Small intestine (tissue), 7 donors: ENCODE measurements around the gene CAB39L. TPM values are rescaled to one million over a fixed set of nuclear protein-coding genes. Genes with fewer than 3 reads are reported as not detected.

Experiments used
- DNase-seq, 2 donors: peaks; one replicate each; pipeline versions ENCODE4 v3.0.0 to v3.0.0-alpha.2; 2013
- FAIRE-seq: peaks from 2 replicates; lab custom pipeline; 2012; peaks lifted over from hg19 to GRCh38; lab: Jason Lieb, UNC
- H3K27ac ChIP-seq, 3 donors: one replicate each; pipeline ENCODE4 v1.5.1; 2013; ENCODE audit warnings: low read length in 2 of 3, mild to moderate bottlenecking in 2 of 3, control low read depth in 1 of 3, inconsistent platforms in 1 of 3, low read depth in 1 of 3, moderate library complexity in 1 of 3
- H3K27me3 ChIP-seq, 3 donors: one replicate each; pipeline ENCODE4 v1.6.1; 2013; ENCODE audit warnings: low read length in 3 of 3, inconsistent platforms in 1 of 3; ENCODE audit not compliant: control insufficient read depth in 3 of 3, insufficient read depth in 3 of 3
- H3K36me3 ChIP-seq, 3 donors: one replicate each; pipeline ENCODE4 v1.6.1; 2013; ENCODE audit warnings: low read length in 3 of 3, inconsistent platforms in 1 of 3, low read depth in 1 of 3, mild to moderate bottlenecking in 1 of 3, moderate library complexity in 1 of 3; ENCODE audit not compliant: control insufficient read depth in 3 of 3, insufficient read depth in 2 of 3
- H3K4me1 ChIP-seq, 3 donors: one replicate each; pipeline ENCODE4 v1.6.1; 2013; ENCODE audit warnings: low read length in 2 of 3, inconsistent platforms in 1 of 3, low read depth in 1 of 3, mild to moderate bottlenecking in 1 of 3, moderate library complexity in 1 of 3; ENCODE audit not compliant: control insufficient read depth in 3 of 3, insufficient read depth in 2 of 3
- H3K4me3 ChIP-seq, 3 donors: one replicate each; pipeline ENCODE4 v1.5.1; 2013; ENCODE audit warnings: low read length in 3 of 3, control low read depth in 1 of 3, inconsistent platforms in 1 of 3, low read depth in 1 of 3, mild to moderate bottlenecking in 1 of 3, moderate library complexity in 1 of 3
- H3K9me3 ChIP-seq, 2 donors: one replicate each; pipeline ENCODE4 v1.6.1; 2013; ENCODE audit warnings: low read depth in 1 of 2, low read length in 1 of 2; ENCODE audit not compliant: control insufficient read depth in 2 of 2, insufficient read depth in 1 of 2
- WGBS, 3 donors: extraction: QIAGEN DNeasy Blood & Tissue Kit; methylation state at CpG; one replicate each; pipeline ENCODE4 v1.1.7; 2013; 5-methylcytosine and 5-hydroxymethylcytosine counted together
- polyA plus RNA-seq, 4 donors: library from polyadenylated mRNA; stranded (reverse) in 3 of 4; unstranded in 1 of 4; fragments of 200-250 nt in 3 of 4; fragments of 120-200 nt in 1 of 4; gene quantifications; one replicate each; pipeline versions ENCODE4 v1.2.1 to v1.2.3, GENCODE V29; 2013
- donor health status: healthy with polysubstance abuse.
- donor health status: control.
- donor health status: control.
- donor health status: Bipolar disorder and iron deficiency.
- donor health status: healthy.

Gene CAB39L
- polyA plus RNA-seq, 4 donors: 1.6 to 5.6 (median 3.7) TPM

- Histone ChIP-seq H3K27me3 (no peaks in the 10 kb centered on the region), H3K4me1 (no peaks in the 10 kb centered on the region), H3K9me3 (no peaks in the 10 kb centered on the region), H3K27ac (no peak overlapping the region), H3K36me3 (peaks cover 0 to 8% (median 3%) of the 10 kb centered on the region in 3 donors), H3K4me3 (no peak overlapping the region)
- WGBS, 3 donors: 83 to 97% (median 94%) methylated on average over 1 of the region's 1 CpG
- no peak for DNase-seq
- no peak for FAIRE-seq
Observed at GRCh38 chr13:49287995-49288394, 155.9 kb downstream of the CAB39L start.

GRCh38 chr13:49279885-49280284 lies 164.0 kb downstream of the CAB39L start:
- no peak for DNase-seq
- Histone ChIP-seq H3K9me3 (no peaks in the 10 kb centered on the region), H3K27ac (no peak overlapping the region), H3K27me3 (no peaks in the 10 kb centered on the region), H3K4me1 (no peaks in the 10 kb centered on the region), H3K4me3 (no peak overlapping the region), H3K36me3 (peaks cover 2 to 9% (median 2%) of the 10 kb centered on the region in 3 donors)
- FAIRE-seq: no peak

- no peaks in the 10 kb centered on the region for H3K4me1 ChIP-seq
- no peaks in the 10 kb centered on the region for H3K27me3 ChIP-seq
- DNase-seq (no peak), FAIRE-seq (no peak)
- H3K4me3 ChIP-seq: no peak overlapping the region
- no peak overlapping the region for H3K27ac ChIP-seq
- H3K36me3 ChIP-seq: peaks cover 2 to 9% (median 2%) of the 10 kb centered on the region in 3 donors
- 79 to 88% (median 87%) methylated on average over 5 of the region's 5 CpGs for WGBS, 3 donors
- no peaks in the 10 kb centered on the region for H3K9me3 ChIP-seq
Observed at GRCh38 chr13:49279112-49279511, 164.8 kb downstream of the CAB39L start.

- H3K27ac ChIP-seq: no peak overlapping the region
- no peak overlapping the region for H3K4me3 ChIP-seq
- 84 to 98% (median 93%) methylated on average over 2 of the region's 2 CpGs for WGBS, 3 donors
- no peaks in the 10 kb centered on the region for H3K27me3 ChIP-seq
- FAIRE-seq (no peak), DNase-seq (no peak)
- H3K4me1 ChIP-seq: no peaks in the 10 kb centered on the region
- no peaks in the 10 kb centered on the region for H3K9me3 ChIP-seq
- peaks cover 2 to 9% (median 2%) of the 10 kb centered on the region in 3 donors for H3K36me3 ChIP-seq
Observed at GRCh38 chr13:49278211-49278610, 165.7 kb downstream of the CAB39L start.

- FAIRE-seq: no peak
- H3K27me3 ChIP-seq: no peaks in the 10 kb centered on the region
- H3K27ac ChIP-seq: no peak overlapping the region
- no peaks in the 10 kb centered on the region for H3K4me1 ChIP-seq
- H3K36me3 ChIP-seq: peaks cover 2 to 6% (median 3%) of the 10 kb centered on the region in 3 donors
- WGBS, 3 donors: 41 to 53% (median 43%) methylated on average over 2 of the region's 2 CpGs
- H3K4me3 ChIP-seq: no peak overlapping the region
- H3K9me3 ChIP-seq: no peaks in the 10 kb centered on the region
- DNase-seq: no peak
Observed at GRCh38 chr13:49272296-49272695, 171.6 kb downstream of the CAB39L start.

GRCh38 chr13:49271264-49271663 lies 172.6 kb downstream of the CAB39L start:
- no peak for FAIRE-seq

GRCh38 chr13:49265822-49266221 lies 178.0 kb downstream of the CAB39L start:
- H3K27ac ChIP-seq: no peak overlapping the region
- H3K9me3 ChIP-seq: no peaks in the 10 kb centered on the region
- H3K36me3 ChIP-seq: peaks cover 0 to 12% (median 7%) of the 10 kb centered on the region in 3 donors
- H3K4me1 ChIP-seq: no peaks in the 10 kb centered on the region
- WGBS, 3 donors: 82 to 88% (median 84%) methylated on average over 2 of the region's 2 CpGs
- FAIRE-seq: no peak
- H3K27me3 ChIP-seq: no peaks in the 10 kb centered on the region
- no peak overlapping the region for H3K4me3 ChIP-seq
- DNase-seq: no peak

More at GRCh38 chr13:49271264-49271663, 172.6 kb downstream of the CAB39L start:
- DNase-seq: no peak
- Histone ChIP-seq H3K9me3 (no peaks in the 10 kb centered on the region), H3K4me1 (no peaks in the 10 kb centered on the region), H3K4me3 (no peak overlapping the region), H3K36me3 (peaks cover 2 to 6% (median 3%) of the 10 kb centered on the region in 3 donors), H3K27ac (no peak overlapping the region), H3K27me3 (no peaks in the 10 kb centered on the region)
- 33 to 42% (median 38%) methylated on average over 1 of the region's 1 CpG for WGBS, 3 donors

GRCh38 chr13:49262634-49263033 lies 181.2 kb downstream of the CAB39L start:
- no peaks in the 10 kb centered on the region for H3K4me1 ChIP-seq
- no peak overlapping the region for H3K27ac ChIP-seq
- no peaks in the 10 kb centered on the region for H3K9me3 ChIP-seq
- FAIRE-seq (no peak), DNase-seq (no peak)
- peaks cover 2 to 16% (median 12%) of the 10 kb centered on the region in 3 donors for H3K36me3 ChIP-seq
- H3K4me3 ChIP-seq: no peak overlapping the region
- 89 to 93% (median 90%) methylated on average over 6 of the region's 6 CpGs for WGBS, 3 donors
- H3K27me3 ChIP-seq: no peaks in the 10 kb centered on the region

GRCh38 chr13:49259586-49259985 lies 184.3 kb downstream of the CAB39L start:
- Histone ChIP-seq H3K27me3 (no peaks in the 10 kb centered on the region), H3K4me3 (no peak overlapping the region), H3K36me3 (peaks cover 6 to 23% (median 14%) of the 10 kb centered on the region in 3 donors), H3K9me3 (no peaks in the 10 kb centered on the region), H3K27ac (no peak overlapping the region), H3K4me1 (peaks cover 0 to 4% (median 0%) of the 10 kb centered on the region in 3 donors)
- DNase-seq (no peak), FAIRE-seq (no peak)
- 94 to 96% (median 95%) methylated on average over 6 of the region's 6 CpGs for WGBS, 3 donors
